Measurements from ENCODE around the gene PLAAT3. TPM values are rescaled to one million over a fixed set of nuclear protein-coding genes. Genes with fewer than 3 reads are reported as not detected.
"Not testable (repeated sequence)": the region's sequence is repeated elsewhere in the genome, so short reads cannot be mapped to it uniquely, and the experiment has no call there.

The PLAAT3 gene
- 324 and 325 TPM in 2 replicates for total RNA-seq (2014; rRNA removed; shearing (Covaris generic))

GRCh38 chr11:63614136-63614671 is at the start of gene PLAAT3:
TSS of gene PLAAT3 (minus strand) at chr11:63614433. CDS start at chr11:63614014, 419 bp downstream.
- peak; percentile 97 for DNase-seq (ENCODE audit: low spot score)

GRCh38 chr11:63663809-63664208 is 49.6 kb upstream of the PLAAT3 start:
- DNase-seq (ENCODE audit: low spot score): no peak

DNA sequence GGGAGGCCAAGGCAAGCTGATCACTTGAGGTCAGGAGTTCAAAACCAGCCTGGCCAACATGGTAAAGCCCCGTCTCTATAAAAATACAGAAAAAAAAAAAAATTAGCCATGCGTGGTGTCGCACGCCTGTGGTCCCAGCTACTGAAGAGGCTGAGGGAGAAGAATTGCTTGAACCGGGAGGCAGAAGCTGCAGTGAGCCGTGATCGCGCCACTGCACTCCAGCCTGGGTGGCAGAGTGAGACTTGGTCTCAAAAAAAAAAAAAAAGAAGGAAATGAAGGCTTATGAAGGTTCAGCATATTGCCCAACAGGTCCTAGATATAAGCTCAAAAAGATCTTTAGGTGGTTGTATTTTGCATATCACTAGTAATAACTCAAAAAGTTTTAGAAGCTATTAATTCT is 46.7 kb upstream of the PLAAT3 start:
- DNase-seq (ENCODE audit: low spot score): no peak

- DNase-seq (ENCODE audit: low spot score): no peak
These were observed 38.4 kb upstream of the PLAAT3 start for GRCh38 chr11:63652671-63653070.

- DNase-seq (ENCODE audit: low spot score): no peak
These were observed 29.0 kb upstream of the PLAAT3 start for GRCh38 chr11:63643205-63643604.

- no peak for DNase-seq (ENCODE audit: low spot score)
These were observed 27.5 kb upstream of the PLAAT3 start for GRCh38 chr11:63641727-63642126.

- no peak for DNase-seq (ENCODE audit: low spot score)
These were observed 25.1 kb upstream of the PLAAT3 start for GRCh38 chr11:63639199-63639832.

- DNase-seq (ENCODE audit: low spot score): not testable (repeated sequence)
These were observed 24.2 kb upstream of the PLAAT3 start for GRCh38 chr11:63638436-63638835.

GRCh38 chr11:63635762-63636465 is 21.7 kb upstream of the PLAAT3 start:
- DNase-seq (ENCODE audit: low spot score): peak; percentile 95

GRCh38 chr11:63629426-63629825 is 15.2 kb upstream of the PLAAT3 start:
- DNase-seq (ENCODE audit: low spot score): no peak

- no peak for DNase-seq (ENCODE audit: low spot score)
These were observed 9.4 kb upstream of the PLAAT3 start for GRCh38 chr11:63623513-63624140.

DNA sequence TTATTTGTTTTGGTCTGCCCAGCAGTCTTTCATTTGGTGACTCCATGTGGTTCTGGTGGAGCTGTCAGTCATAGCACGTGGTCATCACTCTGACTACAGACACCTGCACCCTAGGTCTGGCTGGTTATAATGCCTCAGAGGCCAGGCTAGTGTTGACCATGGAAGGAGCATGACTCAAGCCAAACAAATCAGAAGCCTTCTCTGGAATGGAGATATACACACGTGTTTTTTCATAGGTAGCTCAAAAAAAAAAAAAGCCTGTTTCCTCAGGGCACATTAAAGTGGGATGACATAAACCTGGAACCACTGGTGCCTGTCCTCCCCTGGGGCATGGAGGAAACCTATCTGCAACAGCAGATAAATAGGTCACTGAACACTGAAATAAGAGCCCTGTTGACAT is 8.1 kb upstream of the PLAAT3 start:
- peak; percentile 75 for DNase-seq (ENCODE audit: low spot score)

DNA sequence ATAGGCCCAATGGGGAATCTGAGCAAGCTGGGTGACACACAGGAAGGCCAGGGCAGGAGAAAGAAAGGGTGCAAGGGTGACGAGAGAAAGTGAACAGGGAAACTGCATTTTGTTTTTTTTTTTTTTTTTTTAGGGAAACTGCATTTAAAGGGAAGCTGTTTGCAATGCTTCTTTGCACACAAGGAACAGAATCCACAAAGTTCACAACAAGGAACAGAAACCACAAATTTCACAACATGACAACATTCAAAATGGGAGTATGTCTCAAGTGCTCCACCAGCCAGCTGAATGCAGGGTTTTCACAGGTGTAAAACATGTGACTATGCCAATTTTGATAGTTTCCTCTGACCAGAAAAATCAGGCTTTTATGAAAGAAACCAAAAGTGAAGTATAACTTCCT is 6.8 kb upstream of the PLAAT3 start:
- DNase-seq (ENCODE audit: low spot score): no peak

DNA sequence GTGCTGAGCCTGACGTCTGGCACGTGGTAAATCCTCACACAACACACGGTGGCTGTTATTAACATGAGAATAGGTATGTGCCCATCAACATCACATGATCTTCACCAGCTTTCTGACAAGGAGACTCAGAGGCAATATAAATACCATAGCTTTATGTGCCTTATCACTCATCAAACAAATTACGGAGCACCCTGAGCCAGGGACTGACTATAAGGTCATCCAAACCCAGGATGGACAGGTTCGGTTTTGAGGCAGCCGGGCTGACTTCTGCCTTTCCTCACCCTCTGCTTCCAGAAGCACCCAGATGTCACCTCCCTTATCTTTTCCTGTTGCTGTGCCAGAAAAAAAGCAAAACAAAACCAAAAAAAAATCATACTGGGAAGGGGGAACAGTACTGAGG is 5.7 kb upstream of the PLAAT3 start:
- DNase-seq (ENCODE audit: low spot score): peak; percentile 19

DNA sequence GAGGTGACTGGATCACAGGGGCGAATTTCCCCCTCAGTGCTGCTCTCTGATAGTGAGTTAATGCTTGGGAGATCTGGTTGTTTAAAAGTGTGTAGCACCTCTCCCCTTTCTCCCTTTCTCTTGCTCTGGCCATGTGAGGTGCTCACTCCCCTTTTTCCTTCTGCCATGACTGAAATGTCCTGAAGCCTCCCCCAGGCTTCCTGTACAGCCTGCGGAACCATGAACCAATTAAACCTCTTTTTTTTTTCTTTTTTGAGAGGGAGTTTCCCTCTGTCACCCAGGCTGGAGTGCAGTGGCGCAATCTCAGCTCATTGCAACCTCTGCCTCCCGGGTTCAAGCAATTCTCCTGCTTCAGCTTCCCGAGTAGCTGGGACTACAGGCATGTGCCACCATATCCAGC is 3.5 kb upstream of the PLAAT3 start:
- not testable (repeated sequence) for DNase-seq (ENCODE audit: low spot score)

DNA sequence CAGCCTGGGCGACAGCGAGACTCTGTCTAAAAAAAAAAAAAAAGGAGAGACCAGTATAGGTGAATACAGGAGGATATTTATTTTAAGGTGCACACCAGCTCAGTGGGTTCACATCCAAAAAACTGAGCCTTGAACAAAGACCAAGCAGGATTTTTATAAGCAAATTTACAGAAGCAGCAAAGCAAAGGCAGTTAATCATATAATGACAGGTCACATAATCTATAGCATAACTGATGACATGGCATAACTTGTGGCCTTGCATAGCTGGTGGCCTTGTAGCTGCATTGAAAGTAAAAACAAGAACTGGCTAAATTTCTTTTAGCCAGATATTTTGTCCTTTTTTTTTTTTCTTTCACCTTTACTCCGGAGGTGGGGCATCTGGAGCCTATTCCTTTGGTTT is 2.7 kb upstream of the PLAAT3 start:
- peak; percentile 1 for DNase-seq (ENCODE audit: low spot score)

GRCh38 chr11:63613517-63614135 is 607 bp downstream of the PLAAT3 start:
- peak; percentile 79 for DNase-seq (ENCODE audit: low spot score)

DNA sequence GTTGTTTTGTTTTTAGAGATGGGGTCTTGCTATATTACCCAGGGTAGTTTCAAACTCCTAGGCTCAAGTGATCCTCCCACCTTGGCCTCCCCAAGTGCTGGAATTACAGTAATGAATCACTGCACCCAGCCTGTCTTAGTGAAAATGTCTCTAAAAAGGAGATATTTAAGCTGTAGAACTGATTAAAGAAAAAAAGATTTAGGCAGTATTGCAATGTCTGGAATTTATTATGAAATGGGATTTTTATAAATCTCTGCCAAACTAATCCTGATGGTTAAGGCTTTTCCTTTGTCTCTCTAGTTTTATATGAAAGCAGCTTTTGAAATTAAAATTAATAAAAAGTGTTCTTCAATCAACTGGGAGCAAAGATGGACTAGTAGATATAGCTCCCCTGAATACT is 2.1 kb downstream of the PLAAT3 start:
- no peak for DNase-seq (ENCODE audit: low spot score)

- DNase-seq (ENCODE audit: low spot score): no peak
These were observed 2.9 kb downstream of the PLAAT3 start for GRCh38 chr11:63611395-63611747.

DNA sequence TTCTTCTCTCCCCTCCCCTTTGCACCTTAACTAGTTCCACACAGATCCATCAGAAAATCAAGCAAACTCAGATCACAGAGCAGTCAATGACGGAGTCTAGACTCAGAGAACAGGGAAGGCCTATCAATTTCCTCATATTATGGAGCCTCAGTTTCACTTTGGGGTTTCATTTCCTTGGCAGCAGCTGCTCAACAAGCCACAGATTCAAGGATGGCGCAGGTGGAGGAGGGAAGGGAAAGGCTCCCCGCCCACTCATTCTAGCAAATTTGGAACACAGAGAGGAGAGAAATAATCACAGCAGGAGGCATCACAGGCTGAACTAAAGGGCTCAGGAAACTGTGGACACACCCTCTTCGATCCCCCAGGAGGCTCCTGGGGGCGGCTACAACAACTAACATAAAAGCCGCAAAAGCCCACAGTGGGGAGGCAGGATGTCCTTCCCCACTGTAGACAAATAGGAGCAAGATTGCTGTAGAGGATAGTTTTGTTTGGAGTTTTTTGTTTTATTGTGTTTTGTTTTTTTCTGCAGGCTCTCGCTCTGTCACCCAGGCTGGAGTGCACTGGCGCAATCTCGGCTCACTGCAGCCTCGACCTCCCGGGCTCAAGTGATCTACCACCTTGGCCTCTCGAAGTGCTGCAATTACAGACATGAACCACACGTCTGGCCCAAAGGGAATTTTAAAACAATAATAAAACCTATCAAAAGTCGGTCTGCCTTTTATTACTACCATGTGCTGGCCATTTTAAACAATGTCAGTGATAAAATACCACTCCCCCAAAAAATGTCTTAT is 3.4 kb downstream of the PLAAT3 start:
- peak; percentile 64 for DNase-seq (ENCODE audit: low spot score)

GRCh38 chr11:63609971-63610580 is 4.2 kb downstream of the PLAAT3 start:
- DNase-seq (ENCODE audit: low spot score): peak; percentile 68

Data from HT-29 (cell line).